Dermis microvascular lymphatic vessel endothelial cell (primary cell): Measurements from ENCODE around the gene HSPA1B. TPM values are rescaled to one million over a fixed set of nuclear protein-coding genes. Genes with fewer than 3 reads are reported as not detected.
"Not testable (repeated sequence)": the region's sequence is repeated elsewhere in the genome, so short reads cannot be mapped to it uniquely, and the experiment has no call there.

ENCODE experiments used
- DNase-seq, 2 donors: peaks; one replicate each; pipeline versions ENCODE4 v3.0.0 to v3.0.0-alpha.2; 2010; ENCODE audit warnings: low read depth in 2 of 2
- total RNA-seq: library from RNA; depleted of rRNA; stranded (reverse); fragments of >200 nt; gene quantifications from 2 replicates; pipeline ENCODE4 v1.2.1, GENCODE V29; 2014

Gene HSPA1B
- total RNA-seq, 1 donor from 2014 or later, result 37.1 TPM

DNA sequence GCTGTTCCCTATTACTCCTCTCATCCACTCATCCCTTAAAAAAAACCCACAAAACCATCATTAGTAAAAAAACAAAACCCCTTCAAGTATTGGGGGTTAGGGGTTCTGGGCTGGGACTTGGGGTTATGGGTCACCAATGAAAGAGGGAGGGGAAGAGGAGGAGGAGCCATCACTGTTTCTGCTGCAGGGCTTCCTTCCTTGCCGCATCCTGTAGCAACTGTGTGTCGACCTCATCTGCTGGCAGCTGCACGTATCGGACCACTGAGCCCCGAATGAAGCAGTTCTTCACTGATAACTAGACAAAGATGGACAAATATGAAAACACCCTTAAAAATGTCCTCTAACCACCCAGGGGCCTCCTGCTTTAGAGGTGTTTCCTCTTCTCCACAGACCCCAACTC, 29.9 kb upstream of the HSPA1B start:
- DNase-seq, result no peak

DNA sequence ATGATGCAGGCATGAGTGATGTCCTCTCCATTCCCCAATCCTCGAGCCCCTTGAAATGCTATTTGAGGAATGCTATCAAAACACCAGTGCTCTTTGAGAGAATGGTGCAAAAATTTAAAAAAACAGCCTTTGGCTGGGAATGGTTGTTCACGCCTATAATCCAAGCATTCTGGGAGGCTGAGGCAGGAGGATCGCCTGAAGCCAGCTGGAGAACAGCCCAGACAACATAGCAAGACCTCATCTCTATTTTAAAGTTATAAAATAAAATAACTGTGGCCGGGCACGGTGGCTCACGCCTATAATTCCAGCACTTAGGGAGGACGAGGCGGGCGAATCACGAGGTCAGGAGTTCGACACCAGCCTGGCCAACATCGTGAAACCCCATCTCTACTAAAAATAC, 27.8 kb upstream of the HSPA1B start:
- DNase-seq, result no peak

DNA sequence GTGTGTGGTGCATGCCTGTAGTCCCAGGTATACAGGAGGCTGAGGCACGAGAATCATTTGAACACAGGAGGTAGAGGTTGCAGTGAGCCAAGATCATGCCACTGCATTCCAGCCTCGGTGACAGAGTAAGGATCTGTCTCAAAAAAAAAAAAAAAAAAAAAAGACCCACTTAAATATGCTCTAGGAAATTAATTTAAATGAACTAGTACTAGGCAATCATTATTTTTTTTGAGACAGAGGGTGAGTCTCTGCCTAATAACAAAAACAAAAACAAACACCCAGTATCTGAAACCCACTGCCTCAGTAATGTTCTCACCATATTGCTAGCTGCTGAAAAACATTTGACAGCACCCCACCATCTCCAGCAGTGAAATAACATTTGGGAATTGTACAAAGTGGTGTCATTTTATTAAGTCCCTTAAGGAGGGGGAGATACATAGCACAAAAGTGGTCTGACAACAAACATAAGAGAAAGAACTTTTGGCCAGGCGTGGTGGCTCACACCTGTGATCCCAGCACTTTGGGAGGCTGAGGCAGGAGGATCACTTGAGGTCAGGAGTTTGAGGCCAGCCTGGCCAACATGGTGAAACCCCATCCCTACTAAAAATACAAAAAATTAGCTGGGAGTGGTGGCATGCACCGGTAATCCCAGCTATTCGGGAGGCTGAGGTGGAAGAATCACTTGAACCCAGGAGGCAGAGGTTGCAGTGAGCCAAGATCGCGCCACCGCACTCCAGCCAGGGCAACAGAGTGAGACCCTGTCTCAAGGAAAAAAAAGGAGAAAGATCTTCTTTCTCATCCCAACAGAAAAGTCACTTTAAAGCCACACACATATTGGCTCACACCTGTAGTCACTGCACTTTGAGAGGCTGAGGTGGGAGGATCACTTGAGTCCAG, 26.3 kb upstream of the HSPA1B start:
- not testable (repeated sequence) for DNase-seq

DNA sequence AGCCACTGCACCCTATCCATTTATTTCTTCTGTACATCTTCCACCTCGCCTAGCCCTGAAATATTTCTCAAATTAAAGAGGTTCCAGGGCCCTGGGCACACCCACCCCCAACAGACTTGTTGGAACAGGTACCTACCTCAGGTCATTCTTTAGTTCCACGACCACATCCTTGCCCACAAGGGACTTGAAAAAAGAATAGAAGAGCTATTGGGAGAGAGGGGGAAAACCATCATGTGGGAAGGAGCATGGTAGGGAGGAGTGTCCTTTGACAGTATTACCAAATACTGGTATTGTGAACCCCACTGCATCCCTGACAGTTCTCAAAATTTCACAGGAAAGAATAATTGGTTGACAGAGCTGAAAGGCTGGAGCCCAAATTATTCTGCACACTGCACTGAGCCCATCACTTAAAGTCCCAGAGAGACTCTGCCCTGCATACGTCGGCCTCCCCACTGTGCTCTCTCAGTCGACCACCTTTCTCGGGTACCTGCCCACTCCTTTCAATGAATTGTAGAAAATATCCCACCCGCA, 21.5 kb upstream of the HSPA1B start:
- no peak for DNase-seq

DNA sequence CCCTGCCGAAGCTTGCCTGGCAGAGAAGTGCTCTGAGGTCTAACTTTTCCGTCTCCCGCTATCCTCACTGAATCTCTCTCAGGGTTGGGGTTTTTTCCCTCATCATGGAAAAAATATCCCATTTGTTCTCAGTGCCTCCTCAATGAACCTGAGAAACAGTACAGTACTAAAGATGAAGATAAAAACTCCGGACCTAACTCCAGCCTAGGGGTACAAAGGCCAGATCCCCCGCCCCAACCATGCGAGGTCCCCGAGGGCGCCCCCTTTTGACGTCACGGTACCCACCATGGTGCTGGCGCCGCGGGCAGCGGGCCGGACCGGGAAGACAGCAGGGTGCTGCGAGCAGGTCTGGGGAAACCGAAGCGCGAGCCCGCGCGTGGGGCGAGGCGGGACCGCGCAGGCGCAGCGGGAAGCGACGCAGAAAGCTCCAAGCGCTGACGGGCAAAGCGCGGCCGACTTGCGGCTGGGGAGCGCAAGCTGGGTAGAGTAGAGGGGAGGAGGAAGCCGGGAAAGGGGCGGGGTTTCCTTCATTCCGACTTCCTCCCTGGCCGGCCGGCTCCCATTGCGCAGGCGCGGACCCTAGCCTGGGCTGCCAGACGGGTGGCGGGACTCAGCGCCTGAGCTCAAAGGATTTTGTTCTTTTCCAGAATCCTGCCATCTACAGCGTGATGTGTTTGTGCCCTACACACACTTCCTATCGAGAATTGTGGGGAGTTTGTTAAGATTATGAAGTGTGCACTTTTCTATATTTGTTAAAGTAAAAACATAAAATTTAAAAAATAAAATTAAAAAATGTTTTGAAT, 20.9 kb upstream of the HSPA1B start, which contains the start of gene LSM2:
Gene LSM2, minus strand, starts transcription at position 497 of the 803 bp plus-strand sequence. Its CDS starts 209 bp downstream, at position 288.
- DNase-seq, result peak; percentile 91 to 97

DNA sequence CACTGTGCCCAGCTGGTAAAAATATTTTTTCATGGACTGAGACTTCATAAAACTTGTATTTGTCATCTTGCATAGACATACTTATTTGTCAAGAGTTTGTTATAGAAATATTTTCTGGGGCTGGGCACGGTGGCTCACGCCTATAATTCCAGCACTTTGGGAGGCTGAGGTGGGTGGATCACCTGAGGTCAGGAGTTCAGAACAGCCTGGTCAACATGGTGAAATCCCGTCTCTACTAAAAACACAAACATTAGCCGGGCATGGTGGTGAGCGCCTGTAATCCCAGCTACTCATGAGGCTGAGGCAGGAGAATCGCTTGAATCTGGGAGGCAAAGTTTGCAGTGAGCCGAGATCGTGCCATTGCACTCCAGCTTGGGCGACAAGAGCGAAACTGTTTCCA, 18.9 kb upstream of the HSPA1B start:
- not testable (repeated sequence) for DNase-seq

DNA sequence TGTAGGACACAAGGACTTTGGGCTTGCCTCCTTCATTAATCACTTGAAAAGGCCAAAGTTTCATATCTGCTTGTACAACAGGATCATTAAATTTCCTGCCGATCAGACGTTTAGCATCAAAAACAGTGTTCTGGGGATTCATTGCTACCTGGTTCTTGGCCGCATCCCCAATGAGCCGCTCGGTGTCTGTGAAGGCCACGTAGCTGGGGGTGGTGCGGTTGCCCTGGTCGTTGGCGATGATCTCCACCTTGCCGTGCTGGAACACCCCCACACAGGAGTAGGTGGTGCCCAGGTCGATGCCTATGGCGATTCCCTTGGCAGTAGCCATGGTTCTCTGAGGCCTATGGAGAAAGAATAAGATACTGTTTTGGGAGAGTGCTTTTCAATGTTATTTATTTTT, 15.9 kb upstream of the HSPA1B start:
- no peak for DNase-seq

DNA sequence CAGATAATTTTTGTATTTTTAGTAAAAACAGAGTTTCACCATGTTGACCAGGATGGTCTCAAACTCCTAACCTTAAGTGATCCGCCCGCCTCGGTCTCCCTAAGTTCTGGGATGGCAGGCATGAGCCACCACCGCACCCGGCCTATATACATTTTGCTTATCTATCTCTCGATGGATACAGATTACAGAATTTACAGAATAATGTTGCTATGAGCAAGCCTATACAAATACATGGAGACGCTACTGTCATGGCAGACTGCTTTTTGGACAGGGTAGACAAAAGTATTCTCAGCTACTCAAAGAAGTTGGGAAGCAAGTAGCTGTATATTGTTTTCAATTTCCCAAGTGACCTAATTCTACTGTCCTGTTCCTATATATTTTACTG, 14.1 kb upstream of the HSPA1B start:
- no peak for DNase-seq

DNA sequence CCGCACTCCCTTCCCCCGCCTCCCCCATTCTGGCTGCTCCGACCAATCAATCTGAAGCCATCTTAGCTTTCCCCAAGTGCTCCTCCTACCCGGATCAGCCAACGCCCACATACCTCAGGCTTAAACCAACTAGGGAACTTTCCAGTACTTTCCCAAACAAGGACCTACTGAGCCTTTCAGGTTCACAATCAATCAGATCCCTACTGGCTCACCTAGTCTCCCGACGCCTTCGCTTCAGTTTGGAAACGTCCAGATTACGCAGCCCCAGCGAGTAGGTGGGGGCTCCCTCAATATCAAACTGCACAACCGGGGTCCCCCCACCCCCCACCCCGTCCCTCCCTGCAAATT, 12.9 kb upstream of the HSPA1B start:
- peak; percentile 83 to 98 for DNase-seq

DNA sequence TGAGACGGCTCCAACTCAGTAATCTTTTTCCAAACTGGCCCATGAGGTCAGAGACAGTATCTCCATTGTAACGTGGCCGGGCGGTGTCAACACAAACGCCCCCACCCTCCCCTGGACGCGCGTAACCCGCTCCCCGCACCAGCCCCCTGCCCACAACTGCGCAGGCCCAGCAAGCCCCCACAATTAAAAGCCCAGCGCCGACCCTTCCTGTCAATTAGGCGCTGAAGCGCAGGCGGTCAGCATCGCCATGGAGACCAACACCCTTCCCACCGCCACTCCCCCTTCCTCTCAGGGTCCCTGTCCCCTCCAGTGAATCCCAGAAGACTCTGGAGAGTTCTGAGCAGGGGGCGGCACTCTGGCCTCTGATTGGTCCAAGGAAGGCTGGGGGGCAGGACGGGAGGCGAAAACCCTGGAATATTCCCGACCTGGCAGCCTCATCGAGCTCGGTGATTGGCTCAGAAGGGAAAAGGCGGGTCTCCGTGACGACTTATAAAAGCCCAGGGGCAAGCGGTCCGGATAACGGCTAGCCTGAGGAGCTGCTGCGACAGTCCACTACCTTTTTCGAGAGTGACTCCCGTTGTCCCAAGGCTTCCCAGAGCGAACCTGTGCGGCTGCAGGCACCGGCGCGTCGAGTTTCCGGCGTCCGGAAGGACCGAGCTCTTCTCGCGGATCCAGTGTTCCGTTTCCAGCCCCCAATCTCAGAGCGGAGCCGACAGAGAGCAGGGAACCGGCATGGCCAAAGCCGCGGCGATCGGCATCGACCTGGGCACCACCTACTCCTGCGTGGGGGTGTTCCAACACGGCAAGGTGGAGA, 12.3 kb upstream of the HSPA1B start, which contains the start of the genes HSPA1A and HSPA1L:
Gene HSPA1A, plus strand, starts transcription at position 519 of the 814 bp plus-strand sequence. Its CDS starts 214 bp downstream, at position 733.
Gene HSPA1L, minus strand, starts transcription at position 259 of the 814 bp plus-strand sequence. CDS start 3,311 bp downstream, outside the sequence.
- DNase-seq, result peak; percentile 91 to 97

DNA sequence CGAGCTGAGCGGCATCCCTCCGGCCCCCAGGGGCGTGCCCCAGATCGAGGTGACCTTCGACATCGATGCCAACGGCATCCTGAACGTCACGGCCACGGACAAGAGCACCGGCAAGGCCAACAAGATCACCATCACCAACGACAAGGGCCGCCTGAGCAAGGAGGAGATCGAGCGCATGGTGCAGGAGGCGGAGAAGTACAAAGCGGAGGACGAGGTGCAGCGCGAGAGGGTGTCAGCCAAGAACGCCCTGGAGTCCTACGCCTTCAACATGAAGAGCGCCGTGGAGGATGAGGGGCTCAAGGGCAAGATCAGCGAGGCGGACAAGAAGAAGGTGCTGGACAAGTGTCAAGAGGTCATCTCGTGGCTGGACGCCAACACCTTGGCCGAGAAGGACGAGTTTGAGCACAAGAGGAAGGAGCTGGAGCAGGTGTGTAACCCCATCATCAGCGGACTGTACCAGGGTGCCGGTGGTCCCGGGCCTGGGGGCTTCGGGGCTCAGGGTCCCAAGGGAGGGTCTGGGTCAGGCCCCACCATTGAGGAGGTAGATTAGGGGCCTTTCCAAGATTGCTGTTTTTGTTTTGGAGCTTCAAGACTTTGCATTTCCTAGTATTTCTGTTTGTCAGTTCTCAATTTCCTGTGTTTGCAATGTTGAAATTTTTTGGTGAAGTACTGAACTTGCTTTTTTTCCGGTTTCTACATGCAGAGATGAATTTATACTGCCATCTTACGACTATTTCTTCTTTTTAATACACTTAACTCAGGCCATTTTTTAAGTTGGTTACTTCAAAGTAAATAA, 10.2 kb upstream of the HSPA1B start:
- DNase-seq, result not testable (repeated sequence)

DNA sequence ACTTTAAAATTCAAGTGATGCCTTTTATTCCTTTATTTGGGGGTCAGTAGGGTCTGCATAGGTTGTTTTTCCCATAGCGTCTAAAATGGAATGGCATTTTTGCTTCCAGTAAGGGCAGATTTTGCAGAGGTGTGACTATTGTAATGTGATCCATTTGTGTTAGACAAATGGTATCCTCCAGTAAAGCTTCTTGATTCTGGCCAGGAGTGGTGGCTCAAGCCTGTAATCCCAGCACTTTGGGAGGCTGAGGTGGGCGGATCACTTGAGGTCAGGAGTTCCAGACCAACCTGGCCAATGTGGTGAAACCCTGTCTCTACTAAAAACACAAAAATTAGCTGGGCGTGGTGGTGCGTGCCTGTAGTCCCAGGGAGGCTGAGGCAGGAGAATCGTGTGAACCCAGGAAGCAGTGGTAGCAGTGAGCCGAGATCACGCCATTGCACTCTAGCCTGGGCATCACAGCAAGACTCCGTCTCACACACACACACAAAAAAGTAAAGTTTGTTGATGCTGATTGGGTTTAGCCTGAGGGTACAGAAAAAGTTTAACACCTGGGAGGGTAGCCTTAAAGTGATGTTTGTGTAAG, 9.5 kb upstream of the HSPA1B start:
- DNase-seq, result not testable (repeated sequence)

DNA sequence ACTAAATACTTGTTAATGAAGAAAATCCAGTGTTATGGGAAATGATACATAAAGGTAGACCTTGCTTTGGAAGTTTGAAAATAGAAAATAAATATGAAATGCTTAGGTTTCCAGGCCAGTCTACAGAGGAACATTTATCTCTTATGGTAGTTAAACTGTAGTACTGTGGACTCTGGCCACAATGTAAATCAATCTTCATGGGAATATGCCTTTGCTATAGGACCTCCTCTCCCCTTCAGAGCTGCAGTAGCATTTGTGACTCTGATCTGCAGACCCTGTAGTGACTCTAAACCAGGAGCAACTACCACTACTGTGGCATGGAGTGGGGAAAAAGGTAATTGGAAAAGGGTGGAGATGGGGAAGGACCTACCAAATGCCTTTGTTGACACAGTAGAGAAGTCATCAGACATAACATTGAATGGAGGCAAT, 7.7 kb upstream of the HSPA1B start:
- DNase-seq, result no peak

DNA sequence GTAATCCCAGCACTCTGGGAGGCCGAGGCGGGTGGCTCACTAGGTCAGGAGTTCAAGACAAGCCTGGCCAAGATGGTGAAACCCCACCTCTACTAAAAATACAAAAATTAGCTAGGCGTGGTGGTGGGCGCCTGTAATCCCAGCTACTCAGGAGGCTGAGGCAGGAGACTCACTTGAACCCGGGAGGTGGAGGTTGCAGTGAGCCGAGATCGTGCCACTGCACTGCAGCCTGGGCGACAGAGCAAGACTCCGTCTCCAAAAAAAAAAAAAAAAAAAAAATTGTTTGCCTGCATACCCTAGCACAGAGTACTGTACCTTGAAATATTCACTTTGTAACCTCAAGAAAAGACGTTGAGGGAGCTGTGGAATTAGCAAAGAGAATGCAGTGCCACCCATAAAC, 7.1 kb upstream of the HSPA1B start:
- DNase-seq, result not testable (repeated sequence)

DNA sequence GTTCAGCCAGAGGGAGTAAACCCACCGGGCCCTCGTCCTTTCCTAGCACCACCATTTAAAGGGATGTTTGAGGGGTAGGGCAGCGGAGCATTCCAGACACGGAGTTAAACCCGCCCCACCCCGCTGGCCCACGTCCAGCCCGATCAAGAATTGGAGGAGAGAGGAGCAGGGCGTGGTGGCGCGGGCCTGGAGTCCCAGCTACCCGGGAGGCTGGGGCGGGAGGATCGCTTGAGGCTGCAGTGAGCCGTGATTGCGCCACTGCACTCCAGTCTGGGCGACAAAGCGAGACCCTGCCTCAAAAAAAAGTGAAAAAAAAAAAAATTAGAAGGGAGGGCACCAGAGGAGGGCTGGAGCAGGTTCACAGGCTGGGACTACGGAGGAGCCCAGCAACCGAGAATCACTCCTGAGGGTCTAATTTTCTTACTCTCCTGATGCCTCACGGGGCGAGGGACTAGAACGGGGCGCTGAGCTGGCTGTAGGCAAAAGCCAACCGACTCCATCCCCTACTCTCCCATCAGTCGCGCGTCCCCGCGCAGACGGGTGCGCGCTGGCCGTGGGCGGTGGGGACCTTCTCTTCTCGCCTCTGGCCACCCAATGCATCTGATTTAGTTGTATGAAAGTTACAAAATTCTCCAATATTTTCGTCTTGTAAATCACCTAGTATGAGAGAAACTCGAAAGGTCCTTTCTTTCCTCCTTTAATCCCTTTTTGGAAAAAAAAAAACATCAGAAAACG, 6.1 kb upstream of the HSPA1B start:
- peak in 1 of 2 donors; percentile 43 for DNase-seq

DNA sequence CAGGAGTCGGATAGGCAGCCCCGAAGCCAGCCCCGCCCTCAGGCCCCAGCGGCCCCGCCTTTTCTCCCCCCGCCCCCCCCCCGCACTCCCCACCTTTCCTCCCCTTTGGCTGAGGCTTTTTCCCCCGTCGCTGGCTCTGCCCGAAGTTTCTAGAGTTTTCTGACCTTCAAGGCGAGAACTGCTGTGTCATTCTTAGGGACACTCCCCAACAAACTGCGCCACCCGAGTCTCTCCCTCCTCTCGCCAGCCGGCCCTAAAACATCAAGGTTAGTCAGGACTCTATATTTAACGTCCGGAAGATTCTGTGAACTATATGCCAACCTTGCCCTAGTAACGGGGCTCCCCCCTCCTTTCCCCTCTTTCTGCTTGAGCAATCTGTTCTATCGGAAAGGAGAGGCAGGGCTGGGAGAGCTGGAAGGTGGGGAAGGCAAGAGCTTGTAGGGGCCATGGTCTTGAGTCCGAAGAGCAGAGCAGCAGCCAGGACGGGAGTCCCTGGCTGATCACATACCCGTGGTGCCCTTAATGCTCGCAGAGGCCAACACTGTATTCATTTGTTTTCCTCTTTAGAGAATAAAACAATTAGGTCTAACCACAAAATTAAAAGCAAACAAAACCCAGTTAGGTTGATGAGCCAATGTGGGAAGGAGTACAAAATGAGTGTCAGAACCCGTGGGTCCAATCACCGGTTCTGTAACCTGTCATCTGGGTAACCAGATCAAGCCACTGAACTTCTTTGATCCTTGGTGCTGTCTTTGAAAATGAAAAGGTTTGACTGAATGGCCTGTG, 5.3 kb upstream of the HSPA1B start:
- DNase-seq, result peak in 1 of 2 donors; percentile 72

DNA sequence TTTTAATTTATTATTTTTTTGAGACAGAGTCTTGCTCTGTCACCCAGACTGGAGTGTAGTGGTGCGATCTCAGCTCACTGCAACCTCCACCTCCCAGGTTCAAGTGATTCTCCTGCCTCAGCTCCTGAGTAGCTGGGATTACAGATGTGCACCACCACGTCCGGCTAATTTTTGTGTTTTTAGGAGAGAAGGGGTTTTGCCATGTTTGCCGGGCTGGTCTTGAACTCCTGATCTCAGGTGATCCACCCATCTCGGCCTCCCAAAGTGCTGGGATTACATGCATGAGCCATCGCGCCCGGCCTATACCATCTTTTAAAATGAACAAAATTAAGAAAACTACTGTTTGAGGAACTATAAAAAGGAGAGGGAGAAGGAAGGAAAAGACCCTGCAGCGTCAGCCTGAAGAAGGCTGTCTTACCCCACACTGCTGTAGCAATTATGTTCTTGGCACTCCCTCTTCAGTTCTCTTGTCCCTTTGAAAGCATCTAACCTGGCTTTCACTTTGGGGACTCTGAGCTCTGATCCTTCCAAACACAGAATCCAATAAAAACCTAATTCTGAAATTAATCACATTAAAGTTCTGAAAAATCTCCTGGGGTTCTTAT, 3.8 kb upstream of the HSPA1B start:
- DNase-seq, result not testable (repeated sequence)

DNA sequence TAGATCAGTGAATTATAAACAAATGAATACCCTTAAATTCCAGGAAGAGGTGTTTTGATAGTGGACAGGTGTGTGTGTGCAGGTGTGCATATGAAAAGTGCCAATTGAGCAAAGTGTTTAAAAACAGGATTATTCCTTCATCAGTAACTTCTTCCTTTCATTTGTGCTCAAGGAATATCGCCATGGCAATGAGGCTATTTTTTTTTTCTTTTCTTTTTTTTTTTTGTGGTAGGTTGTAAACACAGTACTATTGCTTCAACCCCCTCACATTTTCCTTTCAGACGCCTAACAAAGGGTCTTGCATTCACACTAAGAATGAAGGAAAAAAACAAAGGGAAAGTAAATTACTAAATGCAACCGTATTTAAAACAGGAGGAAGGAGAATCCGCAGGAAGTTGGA, 2.0 kb upstream of the HSPA1B start:
- no peak for DNase-seq
